HG02623 (cell line): ENCODE measurements around the gene CAV1.
"Not testable (repeated sequence)": the region's sequence is repeated elsewhere in the genome, so short reads cannot be mapped to it uniquely, and the experiment has no call there.

Experiments used
- ATAC-seq: cut with Tn5 transposase; IDR thresholded peaks from one replicate; pipeline ENCODE4 v1.9.1; 2021; ENCODE audit warnings: moderate library complexity; ENCODE audit not compliant: unreplicated experiment

Gene CAV1

GRCh38 chr7:116524609-116525297 is at the start of gene CAV1:
Gene CAV1, plus strand, starts transcription at chr7:116525036. Its CDS starts 27 bp downstream, at chr7:116525063.
- ATAC-seq = no peak

GRCh38 chr7:116477625-116478024 is 47.2 kb upstream of the CAV1 start:
- ATAC-seq = no peak

GRCh38 chr7:116478834-116479233 is 46.0 kb upstream of the CAV1 start:
- no peak for ATAC-seq

GRCh38 chr7:116483271-116483942 is 41.4 kb upstream of the CAV1 start:
- no peak for ATAC-seq

GRCh38 chr7:116484389-116484788 is 40.4 kb upstream of the CAV1 start:
- ATAC-seq = not testable (repeated sequence)

GRCh38 chr7:116487907-116488521 is 36.8 kb upstream of the CAV1 start:
- no peak for ATAC-seq

GRCh38 chr7:116490351-116490750 is 34.5 kb upstream of the CAV1 start:
- no peak for ATAC-seq

GRCh38 chr7:116491887-116492653 is 32.8 kb upstream of the CAV1 start:
- ATAC-seq = no peak

- ATAC-seq = no peak
These were observed 32.2 kb upstream of the CAV1 start for GRCh38 chr7:116492654-116493109.

GRCh38 chr7:116493449-116493848 is 31.4 kb upstream of the CAV1 start:
- no peak for ATAC-seq

GRCh38 chr7:116494472-116494871 is 30.4 kb upstream of the CAV1 start:
- ATAC-seq = no peak

- ATAC-seq = no peak
These were observed 29.1 kb upstream of the CAV1 start for GRCh38 chr7:116495736-116496135.

GRCh38 chr7:116496653-116497052 is 28.2 kb upstream of the CAV1 start:
- no peak for ATAC-seq

- ATAC-seq = no peak
These were observed 27.1 kb upstream of the CAV1 start for GRCh38 chr7:116497708-116498107.

GRCh38 chr7:116499168-116500077 is 25.4 kb upstream of the CAV1 start, which contains the start of gene CAV2:
Gene CAV2, plus strand, starts transcription at chr7:116499738. Its CDS starts 44 bp downstream, at chr7:116499782.
- no peak for ATAC-seq

- peak; percentile 52 for ATAC-seq
These were observed 24.6 kb upstream of the CAV1 start for GRCh38 chr7:116500078-116500853.

- ATAC-seq = no peak
These were observed 23.2 kb upstream of the CAV1 start for GRCh38 chr7:116501425-116502167.

GRCh38 chr7:116502201-116503096 is 22.4 kb upstream of the CAV1 start:
- no peak for ATAC-seq
